SK-N-SH (cell line): ENCODE measurements around the gene SPECC1L. TPM values are rescaled to one million over a fixed set of nuclear protein-coding genes. Genes with fewer than 3 reads are reported as not detected.

ENCODE experiments used
- CTCF ChIA-PET: fragments of 300-600, 350-600 bp; formaldehyde crosslinking; extraction: SDS; loops from one replicate; lab custom pipeline; 2021; lab: Yijun Ruan, JAX
- POLR2A ChIA-PET: fragments of 350-600 bp; sonication (Branson Sonifier 250); formaldehyde crosslinking; extraction: SDS; loops from one replicate; lab custom pipeline; 2020; ENCODE audit warnings: antibody characterized with exemption, inconsistent platforms; lab: Yijun Ruan, JAX
- DNase-seq: peaks from one replicate; pipeline ENCODE4 v3.0.0; 2012
- H2AFZ ChIP-seq: fragments of 200-600 bp; sonication (generic); 2 replicates; pipeline ENCODE4 v1.8.1; 2016; ENCODE audit warnings: antibody characterized with exemption, mild to moderate bottlenecking, low read depth
- H3F3A ChIP-seq: fragments of 200-600 bp; sonication (generic); replicated peaks from 2 replicates; pipeline ENCODE3; 2016; ENCODE audit warnings: antibody characterized with exemption, mild to moderate bottlenecking; ENCODE audit not compliant: insufficient read depth
- H3K27ac ChIP-seq, 2 experiments: fragments of 200-500 bp in 1 of 2; fragments of 200-600 bp in 1 of 2; sonication (Bioruptor generic) in 1 of 2; sonication (generic), shearing (Covaris generic) in 1 of 2; 2 replicates each; pipeline versions ENCODE4 v1.5.1 to v1.6.1; 2014 to 2016; ENCODE audit warnings: low read depth in 2 of 2, inconsistent platforms in 1 of 2, low read length in 1 of 2, mild to moderate bottlenecking in 1 of 2, mixed read lengths in 1 of 2
- H3K27me3 ChIP-seq: fragments of 200-600 bp; sonication (generic), shearing (Covaris generic); 2 replicates; pipeline ENCODE4 v1.6.1; 2016; ENCODE audit warnings: mixed run types; ENCODE audit not compliant: insufficient read depth
- H3K36me3 ChIP-seq, 2 experiments: fragments of 200-500 bp in 1 of 2; fragments of 200-600 bp in 1 of 2; sonication (Bioruptor generic) in 1 of 2; sonication (generic) in 1 of 2; replicated peaks in 1 of 2; 2 replicates each; pipeline versions ENCODE3 to v1.5.1; 2014 to 2016; ENCODE audit warnings: low read length in 1 of 2, mild to moderate bottlenecking in 1 of 2; ENCODE audit not compliant: insufficient read depth in 2 of 2, control insufficient read depth in 1 of 2
- H3K4me1 ChIP-seq, 2 experiments: fragments of 200-500 bp in 1 of 2; fragments of 200-600 bp in 1 of 2; sonication (Bioruptor generic) in 1 of 2; sonication (generic), shearing (Covaris generic) in 1 of 2; 2 replicates each; pipeline versions ENCODE4 v1.5.1 to v1.6.1; 2014 to 2016; ENCODE audit warnings: low read depth in 1 of 2, low read length in 1 of 2, mixed run types in 1 of 2; ENCODE audit not compliant: insufficient read depth in 2 of 2, control insufficient read depth in 1 of 2
- H3K4me2 ChIP-seq: fragments of 200-600 bp; sonication (generic), shearing (Covaris generic); 2 replicates; pipeline ENCODE4 v1.6.1; 2017; ENCODE audit warnings: mixed run types
- H3K4me3 ChIP-seq, 2 experiments: fragments of 200-500 bp in 1 of 2; fragments of 200-600 bp in 1 of 2; sonication (Bioruptor generic) in 1 of 2; sonication (generic), shearing (Covaris generic) in 1 of 2; 2 replicates each; pipeline versions ENCODE4 v1.5.1 to v1.8.1; 2014 to 2016; ENCODE audit warnings: low read depth in 2 of 2, inconsistent platforms in 1 of 2, low read length in 1 of 2, mild to moderate bottlenecking in 1 of 2, mixed read lengths in 1 of 2, moderate library complexity in 1 of 2
- H3K79me2 ChIP-seq: fragments of 200-600 bp; sonication (generic); 2 replicates; pipeline ENCODE4 v1.8.1; 2017; ENCODE audit warnings: mild to moderate bottlenecking; ENCODE audit not compliant: insufficient read depth
- H3K9ac ChIP-seq: fragments of 200-600 bp; sonication (generic); 2 replicates; pipeline ENCODE4 v1.6.1; 2017; ENCODE audit warnings: mixed run types
- H3K9me2 ChIP-seq: fragments of 200-600 bp; sonication (generic); 2 replicates; pipeline ENCODE4 v1.6.1; 2017; ENCODE audit warnings: mixed run types
- H3K9me3 ChIP-seq: fragments of 200-600 bp; sonication (generic); 2 replicates; pipeline ENCODE4 v1.6.1; 2017; ENCODE audit warnings: mixed run types, mild to moderate bottlenecking, moderate library complexity
- H4K20me1 ChIP-seq: fragments of 200-600 bp; sonication (generic); 2 replicates; pipeline ENCODE4 v1.6.1; 2017; ENCODE audit warnings: mild to moderate bottlenecking, mixed run types; ENCODE audit not compliant: insufficient read depth
- CTCF ChIP-seq: fragments of 200-600 bp; sonication (generic); IDR thresholded peaks from 2 replicates; pipeline ENCODE4 v1.6.1; 2017; ENCODE audit warnings: antibody characterized with exemption, mild to moderate bottlenecking, moderate library complexity
- ELF1 ChIP-seq: IDR thresholded peaks from 2 replicates; pipeline ENCODE4 v1.4.0; 2012
- EZH2phosphoT487 ChIP-seq: fragments of 200-600 bp; sonication (generic); IDR thresholded peaks from 2 replicates; pipeline ENCODE4 v1.6.1; 2017; ENCODE audit warnings: low read depth, mixed run types, mild to moderate bottlenecking, antibody characterized with exemption, moderate library complexity, borderline replicate concordance
- FOSL2 ChIP-seq: IDR thresholded peaks from 2 replicates; pipeline ENCODE4 v1.4.0; 2012; ENCODE audit warnings: low read depth, mild to moderate bottlenecking, moderate library complexity, borderline replicate concordance
- FOXJ3 ChIP-seq: sonication (generic); formaldehyde crosslinking; IDR thresholded peaks from 2 replicates; pipeline ENCODE4 v1.5.1; 2020; ENCODE audit warnings: mild to moderate bottlenecking, missing genetic modification reagents
- GABPA ChIP-seq: IDR thresholded peaks from 2 replicates; pipeline ENCODE4 v1.4.0; 2012; ENCODE audit warnings: low read depth, mild to moderate bottlenecking
- GATA2 ChIP-seq: sonication (generic); formaldehyde crosslinking; IDR thresholded peaks from 2 replicates; pipeline ENCODE4 v1.5.0; 2020; ENCODE audit warnings: mild to moderate bottlenecking, missing genetic modification reagents
- JUND ChIP-seq: IDR thresholded peaks from 2 replicates; pipeline ENCODE4 v1.4.0; 2012
- MAX ChIP-seq: IDR thresholded peaks from 2 replicates; pipeline ENCODE4 v1.4.0; 2012; ENCODE audit warnings: low read depth
- NFIC ChIP-seq: IDR thresholded peaks from 2 replicates; pipeline ENCODE4 v1.4.0; 2012; ENCODE audit warnings: borderline replicate concordance
- RCOR1 ChIP-seq: fragments of 150-350 bp; IDR thresholded peaks from 2 replicates; pipeline ENCODE4 v1.6.1; 2017; ENCODE audit warnings: antibody characterized with exemption, low read length
- RFX5 ChIP-seq: IDR thresholded peaks from 2 replicates; pipeline ENCODE4 v1.6.1; 2012; ENCODE audit warnings: mild to moderate bottlenecking, improper control_type of control experiment, low read length
- SMC3 ChIP-seq: IDR thresholded peaks from 2 replicates; pipeline ENCODE4 v1.6.1; 2012; ENCODE audit warnings: low read depth, low read length, improper control_type of control experiment
- TAF1 ChIP-seq: IDR thresholded peaks from 2 replicates; pipeline ENCODE4 v1.6.1; 2012; ENCODE audit warnings: low read depth, mild to moderate bottlenecking, low read length, moderate library complexity, borderline replicate concordance
- WGBS: methylation state at CpG from one replicate; pipeline ENCODE4 v1.1.6; 2017; ENCODE audit warnings: low lambda C conversion rate; 5-methylcytosine and 5-hydroxymethylcytosine counted together
- polyA plus RNA-seq, 3 experiments: library from polyadenylated mRNA; depleted of rRNA; stranded (reverse); fragments of >200 nt; gene quantifications; 2 replicates each; pipeline ENCODE4 v1.2.3, GENCODE V29; 2012

The SPECC1L gene
- polyA plus RNA-seq, 1 of the 3 experiments (the other 2 are of a cell fraction) = 22.9 TPM

- H3K9me3 ChIP-seq = no peaks in the 10 kb centered on the region
- no peak overlapping the region for H2AFZ ChIP-seq
- no peak overlapping the region for H3K4me3 ChIP-seq
- H3K79me2 ChIP-seq = no peaks in the 10 kb centered on the region
- peak overlapping the region in 1 of 2 experiments; percentile 63; a peak in 1 of 4 replicates for H3K27ac ChIP-seq
- no peak for TF ChIP-seq FOSL2
- peak; percentile 46; the same call in 1 of the 2 replicates for TF ChIP-seq NFIC
- no peak for TF ChIP-seq MAX
- TF ChIP-seq RFX5 = no peak
- TF ChIP-seq EZH2phosphoT487 = no peak
- no peak for TF ChIP-seq RCOR1
- H3K4me1 ChIP-seq = peaks cover 19 to 98% of the 10 kb centered on the region in 2 experiments; a peak in 3 of 4 replicates
- ChIA-PET POLR2A (interaction anchor here (1.1 to 2.1 kb wide), 2 partner anchors 18 to 39 kb away, joined by 3 to 5 read pairs; no protein-coding TSS in a partner anchor), CTCF (interaction anchor here (0.9 to 2.2 kb wide), 7 partner anchors 8 to 89 kb away, joined by 3 to 6 read pairs (median 5); no protein-coding TSS in a partner anchor)
- no peaks in the 10 kb centered on the region for H4K20me1 ChIP-seq
- H3K4me2 ChIP-seq = peak overlapping the region; percentile 29; the same call in 1 of the 2 replicates
- WGBS = 73% methylated on average over 12 of the region's 17 CpGs
- no peak overlapping the region for H3K9ac ChIP-seq
- no peaks in the 10 kb centered on the region for H3F3A ChIP-seq
- H3K36me3 ChIP-seq = no peaks in the 10 kb centered on the region
- H3K27me3 ChIP-seq = no peaks in the 10 kb centered on the region
- DNase-seq = peak; percentile 67
- no peaks in the 10 kb centered on the region for H3K9me2 ChIP-seq
Observed at GRCh38 chr22:24432059-24432853, 161.6 kb downstream of the SPECC1L start.

- Histone ChIP-seq H3K36me3 (no peaks in the 10 kb centered on the region), H3K9ac (no peak overlapping the region), H3K9me3 (no peaks in the 10 kb centered on the region), H3F3A (no peaks in the 10 kb centered on the region)
- CTCF ChIA-PET = interaction anchor here (0.6 to 1.4 kb wide), 4 partner anchors 9 to 89 kb away, joined by 3 to 6 read pairs (median 3); no protein-coding TSS in a partner anchor
- TF ChIP-seq EZH2phosphoT487 (no peak), NFIC (no peak), TAF1 (no peak), JUND (no peak), GATA2 (no peak), FOXJ3 (CRISPR knock-in tag) (no peak), ELF1 (no peak), CTCF (no peak), SMC3 (no peak), RFX5 (no peak), GABPA (no peak)
- TF ChIP-seq, all 33 proteins: peak for 0
- Histone ChIP-seq H3K4me3 (no peak overlapping the region), H3K9me2 (no peaks in the 10 kb centered on the region), H2AFZ (no peak overlapping the region), H3K4me1 (peaks cover 19 to 97% of the 10 kb centered on the region in 2 experiments; a peak in 3 of 4 replicates), H3K79me2 (no peaks in the 10 kb centered on the region), H3K27me3 (no peaks in the 10 kb centered on the region), H3K4me2 (0 out of 2 replicates have a peak overlapping the region, but pooled peaks have one; percentile 29), H4K20me1 (no peaks in the 10 kb centered on the region), H3K27ac (peak overlapping the region in 1 of 2 experiments; percentile 62; a peak in 1 of 4 replicates)
- no peak for DNase-seq
- POLR2A ChIA-PET = interaction anchor here (0.6 kb wide), 1 partner anchor 111 kb away, joined by 3 read pairs; no protein-coding TSS in a partner anchor
- WGBS = 91% methylated on average over 12 of the region's 34 CpGs
Observed at GRCh38 chr22:24433001-24433827, 162.6 kb downstream of the SPECC1L start.
